Measurements from ENCODE around the gene MTAP.

The MTAP gene

GRCh38 chr9:21802418-21803000 is at the start of gene MTAP:
Gene MTAP, plus strand, starts transcription at chr9:21802636. Its CDS starts 113 bp downstream, at chr9:21802749.
- intact Hi-C loops (cut with DNase I; ENCODE audit: low total_unique reads) = no loop called here
- H3K27me3 ChIP-seq = no peaks in the 10 kb centered on the region
- H3K36me3 ChIP-seq = no peaks in the 10 kb centered on the region
- peak within 1 kb of the TSS; percentile 67 to 85 for H3K4me3 ChIP-seq
- H3K4me1 ChIP-seq = peaks cover 0 to 22% (median 16%) of the 10 kb centered on the region in 4 donors
- TF ChIP-seq CTCF (IDR thresholded peaks at IDR 0.05) = no peak
- H3K27ac ChIP-seq = peak within 1 kb of the TSS; percentile 85 to 88
- H3K9me3 ChIP-seq = no peaks in the 10 kb centered on the region
- DNase-seq = peak; percentile 94 to 96

- TF ChIP-seq CTCF (IDR thresholded peaks at IDR 0.05) = no peak
- DNase-seq = no peak
- intact Hi-C loops (cut with DNase I; ENCODE audit: low total_unique reads) = no loop called here
- Histone ChIP-seq H3K9me3 (no peaks in the 10 kb centered on the region), H3K4me1 (no peaks in the 10 kb centered on the region), H3K4me3 (no peak overlapping the region), H3K27ac (no peak overlapping the region), H3K27me3 (peaks cover 0 to 4% of the 10 kb centered on the region in 2 donors), H3K36me3 (no peaks in the 10 kb centered on the region)
Measured at GRCh38 chr9:21753523-21753922, 48.9 kb upstream of the MTAP start.

- no peaks in the 10 kb centered on the region for H3K36me3 ChIP-seq
- no peak for TF ChIP-seq CTCF (IDR thresholded peaks at IDR 0.05)
- H3K4me1 ChIP-seq = no peaks in the 10 kb centered on the region
- no peak overlapping the region for H3K4me3 ChIP-seq
- H3K27ac ChIP-seq = no peak overlapping the region
- intact Hi-C loops (cut with DNase I; ENCODE audit: low total_unique reads) = no loop called here
- no peaks in the 10 kb centered on the region for H3K9me3 ChIP-seq
- peaks cover 0 to 4% of the 10 kb centered on the region in 2 donors for H3K27me3 ChIP-seq
- no peak for DNase-seq
Measured at GRCh38 chr9:21754741-21755140, 47.7 kb upstream of the MTAP start.

- Histone ChIP-seq H3K4me3 (no peak overlapping the region), H3K27me3 (peaks cover 0 to 4% of the 10 kb centered on the region in 2 donors), H3K9me3 (no peaks in the 10 kb centered on the region), H3K36me3 (no peaks in the 10 kb centered on the region), H3K4me1 (no peaks in the 10 kb centered on the region), H3K27ac (no peak overlapping the region)
- intact Hi-C loops (cut with DNase I; ENCODE audit: low total_unique reads) = no loop called here
- TF ChIP-seq CTCF (IDR thresholded peaks at IDR 0.05) = no peak
- DNase-seq = no peak
Measured at GRCh38 chr9:21758540-21758939, 43.9 kb upstream of the MTAP start.

- Histone ChIP-seq H3K27ac (no peak overlapping the region), H3K36me3 (no peaks in the 10 kb centered on the region), H3K9me3 (no peaks in the 10 kb centered on the region), H3K4me3 (no peak overlapping the region), H3K4me1 (no peaks in the 10 kb centered on the region), H3K27me3 (peaks cover 0 to under 1% of the 10 kb centered on the region in 2 donors)
- TF ChIP-seq CTCF (IDR thresholded peaks at IDR 0.05) = no peak
- DNase-seq = no peak
- intact Hi-C loops (cut with DNase I; ENCODE audit: low total_unique reads) = loop anchor here (5.0 kb wide), 1 partner anchor 1836 kb away; no protein-coding TSS in a partner anchor
Measured at GRCh38 chr9:21761309-21761901, 41.0 kb upstream of the MTAP start.

All from tibial artery (tissue), 4 donors.